ENCODE data around the gene ITGAE.

DNA sequence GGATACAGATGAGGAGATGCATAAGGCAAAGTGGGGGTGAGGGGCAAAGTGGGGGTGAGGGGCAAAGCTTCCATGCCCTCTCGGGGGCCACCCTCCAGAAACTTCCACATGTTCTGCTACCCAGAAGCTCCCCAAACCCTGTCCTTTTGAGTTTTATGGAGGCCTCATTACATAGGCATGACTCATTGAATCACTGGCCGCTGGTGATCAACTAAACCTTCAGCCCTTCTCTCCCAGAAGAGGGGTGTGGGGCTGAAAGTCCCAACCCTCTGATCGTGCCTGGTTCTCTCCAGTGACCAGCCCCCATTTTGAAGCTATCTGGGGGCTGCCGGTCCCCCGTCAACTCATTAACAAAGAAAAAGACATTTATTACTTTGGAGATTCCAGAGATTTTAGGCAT, 27.5 kb downstream of the ITGAE start:
- TF ChIP-seq, protein P1, sequence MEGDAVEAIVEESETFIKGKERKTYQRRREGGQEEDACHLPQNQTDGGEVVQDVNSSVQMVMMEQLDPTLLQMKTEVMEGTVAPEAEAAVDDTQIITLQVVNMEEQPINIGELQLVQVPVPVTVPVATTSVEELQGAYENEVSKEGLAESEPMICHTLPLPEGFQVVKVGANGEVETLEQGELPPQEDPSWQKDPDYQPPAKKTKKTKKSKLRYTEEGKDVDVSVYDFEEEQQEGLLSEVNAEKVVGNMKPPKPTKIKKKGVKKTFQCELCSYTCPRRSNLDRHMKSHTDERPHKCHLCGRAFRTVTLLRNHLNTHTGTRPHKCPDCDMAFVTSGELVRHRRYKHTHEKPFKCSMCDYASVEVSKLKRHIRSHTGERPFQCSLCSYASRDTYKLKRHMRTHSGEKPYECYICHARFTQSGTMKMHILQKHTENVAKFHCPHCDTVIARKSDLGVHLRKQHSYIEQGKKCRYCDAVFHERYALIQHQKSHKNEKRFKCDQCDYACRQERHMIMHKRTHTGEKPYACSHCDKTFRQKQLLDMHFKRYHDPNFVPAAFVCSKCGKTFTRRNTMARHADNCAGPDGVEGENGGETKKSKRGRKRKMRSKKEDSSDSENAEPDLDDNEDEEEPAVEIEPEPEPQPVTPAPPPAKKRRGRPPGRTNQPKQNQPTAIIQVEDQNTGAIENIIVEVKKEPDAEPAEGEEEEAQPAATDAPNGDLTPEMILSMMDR (IDR thresholded peaks at IDR 0.05): no peak
- TF ChIP-seq POLR2A (IDR thresholded peaks at IDR 0.05): no peak

Data from sigmoid colon (tissue), 3 donors.